Measurements from ENCODE around the gene SPATS2. TPM values are rescaled to one million over a fixed set of nuclear protein-coding genes. Genes with fewer than 3 reads are reported as not detected.

The SPATS2 gene
- total and polyA plus RNA-seq, 10 of the 15 experiments (the other 5 are each of a cell fraction or from before 2014, with no cell fraction given) = 9.0 to 54.2 (median 27.5) TPM

DNA sequence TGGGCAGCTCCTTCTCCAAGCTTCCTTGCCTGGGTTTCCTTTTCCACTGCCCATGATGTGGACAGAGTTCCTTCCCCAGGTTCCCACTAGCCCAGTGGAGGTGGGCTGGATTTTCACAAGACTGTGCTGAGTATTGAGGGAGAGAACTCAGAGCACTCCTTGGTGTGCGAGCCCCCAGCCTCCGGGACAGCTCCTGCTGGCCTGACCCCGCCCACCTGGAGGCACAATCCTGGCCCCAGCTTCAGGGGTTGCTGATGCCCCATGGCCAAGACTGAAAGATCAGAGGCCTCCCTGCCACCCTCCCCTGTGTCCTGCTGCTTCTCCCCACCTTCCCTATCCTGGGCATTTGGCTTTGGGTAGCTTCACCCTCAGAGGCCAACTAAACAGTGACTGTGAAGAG lies 179.2 kb downstream of the SPATS2 start:
- Histone ChIP-seq H3K4me2 (ENCODE audit: control insufficient read depth, insufficient read depth) (no peak overlapping the region), H3K4me3 (no peak overlapping the region), H3K79me2 (ENCODE audit: control insufficient read depth, insufficient read depth, low read length) (no peaks in the 10 kb centered on the region), H4K20me1 (ENCODE audit: control insufficient read depth, insufficient read depth) (no peaks in the 10 kb centered on the region), H3K9ac (ENCODE audit: control insufficient read depth, insufficient read depth, low read length) (no peak overlapping the region), H3K27me3 (replicated peaks in 1 of 2; ENCODE audit: control insufficient read depth in 2 of 2, insufficient read depth in 2 of 2, low read length in 1 of 2) (peaks cover 0 to 9% of the 10 kb centered on the region in 2 experiments; a peak in 3 of 4 replicates), H3K4me1 (ENCODE audit: control insufficient read depth, insufficient read depth, low read length) (no peaks in the 10 kb centered on the region; the same call in 1 of the 2 replicates), H3K27ac (ENCODE audit: control insufficient read depth, insufficient read depth) (no peak overlapping the region), H3K36me3 (ENCODE audit: control insufficient read depth in 2 of 2, insufficient read depth in 2 of 2, low read length in 1 of 2) (no peaks in the 10 kb centered on the region), H2AFZ (ENCODE audit: control insufficient read depth, low read depth, low read length) (no peak overlapping the region), H3K9me3 (replicated peaks; ENCODE audit: control insufficient read depth, insufficient read depth, low read length) (no peaks in the 10 kb centered on the region)
- DNase-seq (ENCODE audit: low read depth, low spot score) (no peak), ATAC-seq (no peak), FAIRE-seq (no peak)
- in situ Hi-C loops (cut with MboI) = no loop called here
- intact Hi-C loops (cut with micrococcal nuclease; ENCODE audit: unreplicated experiment) = no loop called here
- TF ChIP-seq EP300 (IDR thresholded peaks at IDR 0.05; ENCODE audit: borderline replicate concordance in 1 of 2, control insufficient read depth in 1 of 2, low read depth in 2 of 2, low read length in 2 of 2) = no peak
- TF ChIP-seq SPI1 (IDR thresholded peaks at IDR 0.05; ENCODE audit: borderline replicate concordance, insufficient read depth, low read depth, low read length) = no peak
- CTCF ChIA-PET = interaction anchor here (1.5 kb wide), 1 partner anchor 35 kb away, joined by 3 read pairs; no protein-coding TSS in a partner anchor
- POLR2A ChIA-PET = no interaction called here
- SMC1A ChIA-PET (ENCODE audit: uncharacterized antibody, unreplicated experiment) = interaction anchor here (0.6 kb wide), 1 partner anchor 30 kb away, joined by 3 read pairs; no protein-coding TSS in a partner anchor
- 59% methylated on average over 3 of the region's 3 CpGs for WGBS (ENCODE audit: insufficient coverage, insufficient replicate concordance, low lambda C conversion rate, missing lambda C conversion rate)
- BruUV-seq (replicated peaks) = no TSS peak
- RAD21 ChIA-PET (ENCODE audit: unreplicated experiment) = no interaction called here

DNA sequence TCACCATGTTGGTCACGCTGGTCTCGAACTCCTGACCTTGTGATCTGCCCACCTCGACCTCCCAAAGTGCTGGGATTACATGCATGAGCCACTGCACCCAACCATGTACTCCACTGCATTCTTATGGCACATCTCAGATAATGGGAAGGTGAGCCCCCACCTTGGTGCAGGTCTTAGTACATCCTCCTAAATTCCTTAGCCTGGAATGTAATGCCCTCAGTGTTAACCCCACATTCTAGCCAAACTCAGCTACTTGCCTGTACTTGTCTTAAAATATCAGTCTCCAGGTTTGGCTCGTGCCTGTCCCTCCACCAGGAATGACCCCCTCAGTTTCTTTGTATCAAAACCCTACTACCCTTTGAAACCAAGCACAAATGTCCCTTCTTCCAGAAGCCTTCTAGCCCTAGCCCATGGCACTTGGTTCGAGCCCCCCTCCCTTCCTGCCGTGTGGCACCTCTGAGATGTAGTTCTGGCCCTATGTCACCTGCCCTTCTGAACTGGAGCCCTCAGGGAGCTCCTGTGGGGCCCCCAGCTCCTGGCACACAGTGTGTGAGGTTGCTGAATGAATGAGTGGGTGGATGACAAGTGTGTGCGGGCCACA lies 179.9 kb downstream of the SPATS2 start:
- BruUV-seq (replicated peaks) = no TSS peak
- no peak for FAIRE-seq
- H3K27ac ChIP-seq (ENCODE audit: control insufficient read depth, insufficient read depth) = no peak overlapping the region
- H3K36me3 ChIP-seq (ENCODE audit: control insufficient read depth in 2 of 2, insufficient read depth in 2 of 2, low read length in 1 of 2) = no peaks in the 10 kb centered on the region
- H3K4me3 ChIP-seq = no peak overlapping the region
- H3K4me2 ChIP-seq (ENCODE audit: control insufficient read depth, insufficient read depth) = no peak overlapping the region
- no peak overlapping the region for H2AFZ ChIP-seq (ENCODE audit: control insufficient read depth, low read depth, low read length)
- ChIA-PET CTCF (interaction anchor here (1.5 kb wide), 1 partner anchor 35 kb away, joined by 3 read pairs; no protein-coding TSS in a partner anchor), SMC1A (ENCODE audit: uncharacterized antibody, unreplicated experiment) (no interaction called here), RAD21 (ENCODE audit: unreplicated experiment) (interaction anchor here (0.7 kb wide), 1 partner anchor 9 kb away, joined by 3 read pairs; the partner anchor contains the start of gene KCNH3), POLR2A (no interaction called here)
- intact Hi-C loops (cut with micrococcal nuclease; ENCODE audit: unreplicated experiment) = no loop called here
- peaks cover 0 to 12% of the 10 kb centered on the region in 2 experiments; a peak in 3 of 4 replicates for H3K27me3 ChIP-seq (replicated peaks in 1 of 2; ENCODE audit: control insufficient read depth in 2 of 2, insufficient read depth in 2 of 2, low read length in 1 of 2)
- 2% methylated on average over 7 of the region's 7 CpGs for WGBS (ENCODE audit: insufficient coverage, insufficient replicate concordance, low lambda C conversion rate, missing lambda C conversion rate)
- no peaks in the 10 kb centered on the region for H3K9me3 ChIP-seq (replicated peaks; ENCODE audit: control insufficient read depth, insufficient read depth, low read length)
- H3K79me2 ChIP-seq (ENCODE audit: control insufficient read depth, insufficient read depth, low read length) = no peaks in the 10 kb centered on the region
- H4K20me1 ChIP-seq (ENCODE audit: control insufficient read depth, insufficient read depth) = no peaks in the 10 kb centered on the region
- no peaks in the 10 kb centered on the region; the same call in 1 of the 2 replicates for H3K4me1 ChIP-seq (ENCODE audit: control insufficient read depth, insufficient read depth, low read length)
- no peak overlapping the region for H3K9ac ChIP-seq (ENCODE audit: control insufficient read depth, insufficient read depth, low read length)
- in situ Hi-C loops (cut with MboI) = no loop called here
- no peak for ATAC-seq
- TF ChIP-seq, protein P1, sequence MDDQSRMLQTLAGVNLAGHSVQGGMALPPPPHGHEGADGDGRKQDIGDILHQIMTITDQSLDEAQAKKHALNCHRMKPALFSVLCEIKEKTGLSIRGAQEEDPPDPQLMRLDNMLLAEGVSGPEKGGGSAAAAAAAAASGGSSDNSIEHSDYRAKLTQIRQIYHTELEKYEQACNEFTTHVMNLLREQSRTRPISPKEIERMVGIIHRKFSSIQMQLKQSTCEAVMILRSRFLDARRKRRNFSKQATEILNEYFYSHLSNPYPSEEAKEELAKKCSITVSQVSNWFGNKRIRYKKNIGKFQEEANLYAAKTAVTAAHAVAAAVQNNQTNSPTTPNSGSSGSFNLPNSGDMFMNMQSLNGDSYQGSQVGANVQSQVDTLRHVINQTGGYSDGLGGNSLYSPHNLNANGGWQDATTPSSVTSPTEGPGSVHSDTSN (IDR thresholded peaks at IDR 0.05; ENCODE audit: insufficient replicate concordance, low read depth, low read length) = no peak
- no peak for TF ChIP-seq NFYA (IDR thresholded peaks at IDR 0.05; ENCODE audit: borderline replicate concordance, low read depth, low read length)
- DNase-seq (ENCODE audit: low read depth, low spot score) = no peak
